ENCODE results near the gene CHST11. TPM values are rescaled to one million over a fixed set of nuclear protein-coding genes. Genes with fewer than 3 reads are reported as not detected.

CHST11 gene
- total RNA-seq, 1 donor from 2014 or later, result 44.3 TPM

GRCh38 chr12:104464899-104465298 is 8.2 kb downstream of the CHST11 start:
- no peak for TF ChIP-seq CTCF (conservative IDR thresholded peaks at IDR 0.05; ENCODE audit: low read depth, low read length)
- no peak for DNase-seq (ENCODE audit: low read depth)
- H3K4me3 ChIP-seq (ENCODE audit: low read depth, low read length), result no peak overlapping the region

GRCh38 chr12:104466709-104467345 is 10.1 kb downstream of the CHST11 start:
- DNase-seq (ENCODE audit: low read depth), result no peak
- TF ChIP-seq CTCF (conservative IDR thresholded peaks at IDR 0.05; ENCODE audit: low read depth, low read length), result no peak
- no peak overlapping the region for H3K4me3 ChIP-seq (ENCODE audit: low read depth, low read length)

GRCh38 chr12:104467346-104467837 is 10.6 kb downstream of the CHST11 start:
- no peak for TF ChIP-seq CTCF (conservative IDR thresholded peaks at IDR 0.05; ENCODE audit: low read depth, low read length)
- no peak for DNase-seq (ENCODE audit: low read depth)
- no peak overlapping the region for H3K4me3 ChIP-seq (ENCODE audit: low read depth, low read length)

GRCh38 chr12:104468371-104468770 is 11.6 kb downstream of the CHST11 start:
- H3K4me3 ChIP-seq (ENCODE audit: low read depth, low read length), result no peak overlapping the region
- TF ChIP-seq CTCF (conservative IDR thresholded peaks at IDR 0.05; ENCODE audit: low read depth, low read length), result no peak
- DNase-seq (ENCODE audit: low read depth), result no peak

- no peak for DNase-seq (ENCODE audit: low read depth)
- no peak overlapping the region for H3K4me3 ChIP-seq (ENCODE audit: low read depth, low read length)
- no peak for TF ChIP-seq CTCF (conservative IDR thresholded peaks at IDR 0.05; ENCODE audit: low read depth, low read length)
Measured at GRCh38 chr12:104469066-104469465, 12.3 kb downstream of the CHST11 start.

- no peak for TF ChIP-seq CTCF (conservative IDR thresholded peaks at IDR 0.05; ENCODE audit: low read depth, low read length)
- no peak overlapping the region for H3K4me3 ChIP-seq (ENCODE audit: low read depth, low read length)
- no peak for DNase-seq (ENCODE audit: low read depth)
Measured at GRCh38 chr12:104469523-104469922, 12.8 kb downstream of the CHST11 start.

- no peak overlapping the region for H3K4me3 ChIP-seq (ENCODE audit: low read depth, low read length)
- no peak for DNase-seq (ENCODE audit: low read depth)
- no peak for TF ChIP-seq CTCF (conservative IDR thresholded peaks at IDR 0.05; ENCODE audit: low read depth, low read length)
Measured at GRCh38 chr12:104470521-104470920, 13.8 kb downstream of the CHST11 start.
